ENCODE results near the gene GRIN2A. TPM values are rescaled to one million over a fixed set of nuclear protein-coding genes. Genes with fewer than 3 reads are reported as not detected.

The GRIN2A gene
- total RNA-seq, 1 experiment from 2014 or later = 34.6 TPM

GRCh38 chr16:9818702-9819101 is 363.5 kb downstream of the GRIN2A start:
- Mint-ChIP-seq H3K27me3 (ENCODE audit: unreplicated experiment) (no peaks in the 10 kb centered on the region), H3K4me1 (ENCODE audit: low read depth, unreplicated experiment) (no peaks in the 10 kb centered on the region), H3K4me3 (ENCODE audit: low read depth, unreplicated experiment) (no peak overlapping the region), H3K27ac (ENCODE audit: unreplicated experiment) (no peak overlapping the region), H3K9me3 (ENCODE audit: low read depth, unreplicated experiment) (no peaks in the 10 kb centered on the region), H3K36me3 (ENCODE audit: insufficient read depth, unreplicated experiment) (no peaks in the 10 kb centered on the region)
- TF ChIP-seq, protein P1, sequence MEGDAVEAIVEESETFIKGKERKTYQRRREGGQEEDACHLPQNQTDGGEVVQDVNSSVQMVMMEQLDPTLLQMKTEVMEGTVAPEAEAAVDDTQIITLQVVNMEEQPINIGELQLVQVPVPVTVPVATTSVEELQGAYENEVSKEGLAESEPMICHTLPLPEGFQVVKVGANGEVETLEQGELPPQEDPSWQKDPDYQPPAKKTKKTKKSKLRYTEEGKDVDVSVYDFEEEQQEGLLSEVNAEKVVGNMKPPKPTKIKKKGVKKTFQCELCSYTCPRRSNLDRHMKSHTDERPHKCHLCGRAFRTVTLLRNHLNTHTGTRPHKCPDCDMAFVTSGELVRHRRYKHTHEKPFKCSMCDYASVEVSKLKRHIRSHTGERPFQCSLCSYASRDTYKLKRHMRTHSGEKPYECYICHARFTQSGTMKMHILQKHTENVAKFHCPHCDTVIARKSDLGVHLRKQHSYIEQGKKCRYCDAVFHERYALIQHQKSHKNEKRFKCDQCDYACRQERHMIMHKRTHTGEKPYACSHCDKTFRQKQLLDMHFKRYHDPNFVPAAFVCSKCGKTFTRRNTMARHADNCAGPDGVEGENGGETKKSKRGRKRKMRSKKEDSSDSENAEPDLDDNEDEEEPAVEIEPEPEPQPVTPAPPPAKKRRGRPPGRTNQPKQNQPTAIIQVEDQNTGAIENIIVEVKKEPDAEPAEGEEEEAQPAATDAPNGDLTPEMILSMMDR (IDR thresholded peaks at IDR 0.05; ENCODE audit: unreplicated experiment) = no peak
- no peak for DNase-seq
- no TSS peak for BruUV-seq (replicated peaks)
- CTCF ChIA-PET = interaction anchor here (0.8 kb wide), 1 partner anchor 26 kb away, joined by 3 read pairs; no protein-coding TSS in a partner anchor
- intact Hi-C loops (cut with micrococcal nuclease; ENCODE audit: unreplicated experiment) = no loop called here

DNA sequence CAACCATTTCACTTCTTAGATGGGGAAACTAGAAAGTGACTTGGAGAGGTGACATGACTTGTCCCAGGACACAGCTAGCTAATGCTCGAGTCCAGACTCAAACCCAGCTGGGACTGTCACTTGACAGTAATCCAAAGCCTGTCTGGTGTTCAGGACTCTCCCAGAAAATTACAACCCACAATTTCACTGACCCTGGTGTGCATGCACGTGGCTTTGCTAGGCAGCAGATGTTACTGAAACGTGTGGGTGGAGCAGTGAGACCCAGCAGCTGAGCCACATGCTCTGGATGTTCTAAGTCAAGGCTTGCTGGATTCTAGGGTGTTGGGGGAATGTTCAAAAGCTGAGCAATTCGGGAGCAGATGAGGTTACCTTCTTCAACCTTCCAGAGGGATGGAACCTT is 364.6 kb downstream of the GRIN2A start:
- DNase-seq = no peak
- H3K9me3 Mint-ChIP-seq (ENCODE audit: low read depth, unreplicated experiment) = no peaks in the 10 kb centered on the region
- CTCF ChIA-PET = interaction anchor here (0.5 kb wide), 1 partner anchor 203 kb away, joined by 5 read pairs; no protein-coding TSS in a partner anchor
- no peak overlapping the region for H3K4me3 Mint-ChIP-seq (ENCODE audit: low read depth, unreplicated experiment)
- H3K36me3 Mint-ChIP-seq (ENCODE audit: insufficient read depth, unreplicated experiment) = no peaks in the 10 kb centered on the region
- intact Hi-C loops (cut with micrococcal nuclease; ENCODE audit: unreplicated experiment) = no loop called here
- no peak overlapping the region for H3K27ac Mint-ChIP-seq (ENCODE audit: unreplicated experiment)
- no TSS peak for BruUV-seq (replicated peaks)
- TF ChIP-seq, protein P1 (IDR thresholded peaks at IDR 0.05; ENCODE audit: unreplicated experiment) = no peak
- H3K4me1 Mint-ChIP-seq (ENCODE audit: low read depth, unreplicated experiment) = no peaks in the 10 kb centered on the region
- H3K27me3 Mint-ChIP-seq (ENCODE audit: unreplicated experiment) = no peaks in the 10 kb centered on the region

DNA sequence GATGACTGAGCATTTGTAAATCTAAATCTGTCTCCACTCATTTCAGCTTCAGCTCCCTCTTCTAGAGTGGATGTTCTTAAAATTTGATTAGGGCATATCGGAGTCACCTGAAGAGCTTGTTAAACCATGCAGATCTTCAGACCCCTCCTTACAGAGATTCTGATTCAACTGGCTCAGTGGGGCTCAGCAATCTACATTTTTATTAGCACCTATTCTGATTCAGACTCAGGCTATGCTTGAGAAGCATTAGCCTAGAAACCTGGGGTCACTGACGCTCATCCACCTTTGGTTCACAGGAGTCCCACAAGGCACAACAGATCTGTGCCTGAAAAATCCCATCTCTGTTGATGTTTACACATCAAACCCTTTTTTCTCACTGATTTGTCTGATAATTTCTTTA is 365.6 kb downstream of the GRIN2A start:
- Mint-ChIP-seq H3K36me3 (ENCODE audit: insufficient read depth, unreplicated experiment) (no peaks in the 10 kb centered on the region), H3K27ac (ENCODE audit: unreplicated experiment) (no peak overlapping the region), H3K27me3 (ENCODE audit: unreplicated experiment) (no peaks in the 10 kb centered on the region), H3K4me3 (ENCODE audit: low read depth, unreplicated experiment) (no peak overlapping the region), H3K9me3 (ENCODE audit: low read depth, unreplicated experiment) (no peaks in the 10 kb centered on the region), H3K4me1 (ENCODE audit: low read depth, unreplicated experiment) (no peaks in the 10 kb centered on the region)
- TF ChIP-seq, protein P1 (IDR thresholded peaks at IDR 0.05; ENCODE audit: unreplicated experiment) = no peak
- no TSS peak for BruUV-seq (replicated peaks)
- DNase-seq = no peak
- CTCF ChIA-PET = no interaction called here
- intact Hi-C loops (cut with micrococcal nuclease; ENCODE audit: unreplicated experiment) = no loop called here

DNA sequence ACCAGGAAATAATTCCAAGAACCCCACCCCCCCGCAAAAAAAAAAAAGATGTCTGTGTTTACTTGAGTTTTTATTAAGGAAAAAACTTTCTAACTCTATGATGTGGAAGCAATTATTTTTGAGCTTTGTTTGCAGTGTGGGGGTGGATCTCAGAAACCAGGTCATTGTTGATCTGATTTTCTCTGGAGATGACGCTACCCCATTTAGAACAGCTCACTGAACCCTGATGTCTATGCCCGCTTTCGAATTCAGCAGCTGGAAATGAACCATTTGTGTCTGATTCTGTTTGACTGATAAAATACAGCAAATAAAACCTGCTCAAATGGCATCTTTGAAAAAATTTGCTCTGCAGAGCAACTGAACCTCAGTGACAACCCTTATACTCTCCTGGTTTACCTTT is 368.6 kb downstream of the GRIN2A start:
- no TSS peak for BruUV-seq (replicated peaks)
- intact Hi-C loops (cut with micrococcal nuclease; ENCODE audit: unreplicated experiment) = no loop called here
- no peak for DNase-seq
- H3K27me3 Mint-ChIP-seq (ENCODE audit: unreplicated experiment) = no peaks in the 10 kb centered on the region
- H3K4me1 Mint-ChIP-seq (ENCODE audit: low read depth, unreplicated experiment) = no peaks in the 10 kb centered on the region
- no peaks in the 10 kb centered on the region for H3K9me3 Mint-ChIP-seq (ENCODE audit: low read depth, unreplicated experiment)
- no peak overlapping the region for H3K27ac Mint-ChIP-seq (ENCODE audit: unreplicated experiment)
- H3K36me3 Mint-ChIP-seq (ENCODE audit: insufficient read depth, unreplicated experiment) = no peaks in the 10 kb centered on the region
- CTCF ChIA-PET = interaction anchor here (0.6 kb wide), 2 partner anchors 157 to 1352 kb away, joined by 5 read pairs; no protein-coding TSS in a partner anchor
- no peak overlapping the region for H3K4me3 Mint-ChIP-seq (ENCODE audit: low read depth, unreplicated experiment)
- TF ChIP-seq, protein P1 (IDR thresholded peaks at IDR 0.05; ENCODE audit: unreplicated experiment) = no peak
